ENCODE data around the gene TST.

The TST gene

DNA sequence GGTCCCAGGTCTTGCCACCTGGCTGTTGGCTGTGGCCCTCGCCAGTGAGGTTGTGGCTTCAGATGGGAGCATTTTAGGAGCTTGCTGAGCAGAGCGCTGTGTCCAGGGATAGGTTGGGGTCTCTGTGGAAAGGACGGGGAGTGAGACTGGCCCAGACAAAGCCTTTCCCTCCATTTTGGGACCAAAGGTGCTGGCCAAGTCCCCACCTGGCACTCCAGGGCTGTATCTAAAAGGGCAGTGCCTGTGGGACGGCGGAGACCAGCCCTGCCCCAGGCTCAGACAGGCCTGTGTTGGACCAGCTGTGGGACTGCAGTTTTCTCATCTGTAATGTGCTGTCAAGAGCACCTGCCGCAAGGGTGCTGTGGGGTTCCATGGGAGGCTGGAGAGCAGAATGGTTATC lies 27.3 kb upstream of the TST start:
- Histone ChIP-seq H3K4me1 (peaks cover 0 to 8% (median 3%) of the 10 kb centered on the region in 4 donors), H3K27ac (no peak overlapping the region), H3K27me3 (peaks cover 0 to 9% of the 10 kb centered on the region in 2 donors), H3K4me3 (no peak overlapping the region), H3K9me3 (no peaks in the 10 kb centered on the region), H3K36me3 (no peaks in the 10 kb centered on the region)
- intact Hi-C loops (cut with DNase I; ENCODE audit: low total_unique reads), result no loop called here
- DNase-seq, result no peak
- TF ChIP-seq, protein P1, sequence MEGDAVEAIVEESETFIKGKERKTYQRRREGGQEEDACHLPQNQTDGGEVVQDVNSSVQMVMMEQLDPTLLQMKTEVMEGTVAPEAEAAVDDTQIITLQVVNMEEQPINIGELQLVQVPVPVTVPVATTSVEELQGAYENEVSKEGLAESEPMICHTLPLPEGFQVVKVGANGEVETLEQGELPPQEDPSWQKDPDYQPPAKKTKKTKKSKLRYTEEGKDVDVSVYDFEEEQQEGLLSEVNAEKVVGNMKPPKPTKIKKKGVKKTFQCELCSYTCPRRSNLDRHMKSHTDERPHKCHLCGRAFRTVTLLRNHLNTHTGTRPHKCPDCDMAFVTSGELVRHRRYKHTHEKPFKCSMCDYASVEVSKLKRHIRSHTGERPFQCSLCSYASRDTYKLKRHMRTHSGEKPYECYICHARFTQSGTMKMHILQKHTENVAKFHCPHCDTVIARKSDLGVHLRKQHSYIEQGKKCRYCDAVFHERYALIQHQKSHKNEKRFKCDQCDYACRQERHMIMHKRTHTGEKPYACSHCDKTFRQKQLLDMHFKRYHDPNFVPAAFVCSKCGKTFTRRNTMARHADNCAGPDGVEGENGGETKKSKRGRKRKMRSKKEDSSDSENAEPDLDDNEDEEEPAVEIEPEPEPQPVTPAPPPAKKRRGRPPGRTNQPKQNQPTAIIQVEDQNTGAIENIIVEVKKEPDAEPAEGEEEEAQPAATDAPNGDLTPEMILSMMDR (IDR thresholded peaks at IDR 0.05), result no peak

DNA sequence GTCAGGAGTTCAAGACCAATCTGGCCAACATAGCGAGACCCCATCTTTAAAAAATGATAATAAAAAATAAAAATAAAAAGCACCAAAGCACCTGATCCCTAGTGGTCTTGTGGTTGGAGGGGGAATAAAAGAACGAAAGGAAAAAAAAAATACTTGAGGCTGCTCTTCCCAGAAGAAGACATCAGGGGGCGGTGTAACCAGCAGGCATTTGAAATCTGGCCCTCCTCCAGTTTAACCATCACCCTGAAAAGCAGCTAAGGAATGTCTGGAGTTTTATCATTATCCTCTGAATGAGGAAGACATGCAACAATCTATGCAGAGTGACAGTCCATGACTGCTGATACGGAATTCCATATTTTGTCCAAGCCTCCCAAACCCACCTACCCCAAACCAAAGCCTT lies 26.7 kb upstream of the TST start:
- Histone ChIP-seq H3K9me3 (no peaks in the 10 kb centered on the region), H3K27me3 (peaks cover 0 to 9% of the 10 kb centered on the region in 2 donors), H3K36me3 (no peaks in the 10 kb centered on the region), H3K4me1 (peaks cover 0 to 3% (median 0%) of the 10 kb centered on the region in 4 donors), H3K4me3 (no peak overlapping the region), H3K27ac (no peak overlapping the region)
- no peak for DNase-seq
- TF ChIP-seq, protein P1 (IDR thresholded peaks at IDR 0.05), result no peak
- intact Hi-C loops (cut with DNase I; ENCODE audit: low total_unique reads), result no loop called here

DNA sequence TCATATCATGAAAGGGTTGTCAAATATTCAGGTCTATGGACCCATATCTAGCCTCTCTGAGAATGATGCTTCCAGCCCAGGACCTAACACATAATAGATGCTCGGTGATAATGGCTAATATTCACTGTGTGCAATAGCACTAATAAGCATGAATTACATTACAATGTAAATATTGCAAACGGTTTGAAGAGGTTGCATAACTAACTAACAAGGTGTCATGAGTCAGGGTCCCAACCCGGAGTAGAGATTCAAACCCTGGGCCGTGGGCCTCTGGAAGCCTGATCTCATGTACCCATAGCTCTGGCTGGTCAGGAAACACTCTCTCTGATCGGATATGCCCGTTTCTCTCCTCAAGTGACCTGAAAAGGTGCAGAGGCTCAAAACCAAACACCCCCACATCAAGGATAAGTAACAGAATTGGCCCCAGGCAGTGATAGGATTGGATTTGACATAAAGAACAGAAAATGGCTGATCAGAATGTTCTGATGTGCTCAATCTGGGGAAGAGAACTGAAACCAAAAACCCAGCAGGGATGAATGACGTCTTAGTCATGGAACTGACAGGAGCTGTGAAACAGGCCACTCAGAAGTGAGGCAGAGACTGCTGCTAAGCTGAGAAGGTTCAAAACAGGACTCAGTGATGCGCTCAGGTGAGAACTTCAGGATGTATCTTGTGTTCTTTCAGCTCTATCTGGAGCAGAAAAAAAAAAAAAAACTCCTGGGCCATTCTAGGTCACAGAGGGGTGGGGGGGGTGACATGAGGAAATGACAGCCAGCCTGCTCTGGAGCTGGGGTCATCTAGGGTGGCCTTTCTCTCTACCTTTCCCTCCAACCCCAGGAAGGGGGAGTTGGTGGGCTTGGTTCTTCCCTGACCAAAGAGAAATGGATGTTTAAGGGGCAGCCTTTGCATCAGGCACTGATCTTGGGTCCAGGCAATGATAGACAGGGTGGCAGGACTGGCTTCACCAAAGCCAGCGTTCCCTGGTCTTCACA lies 25.7 kb upstream of the TST start:
- Histone ChIP-seq H3K4me3 (no peak overlapping the region), H3K27me3 (peaks cover 0 to 9% of the 10 kb centered on the region in 2 donors), H3K36me3 (no peaks in the 10 kb centered on the region), H3K9me3 (no peaks in the 10 kb centered on the region), H3K27ac (no peak overlapping the region), H3K4me1 (no peaks in the 10 kb centered on the region)
- TF ChIP-seq, protein P1 (IDR thresholded peaks at IDR 0.05), result no peak
- DNase-seq, result no peak
- intact Hi-C loops (cut with DNase I; ENCODE audit: low total_unique reads), result no loop called here

DNA sequence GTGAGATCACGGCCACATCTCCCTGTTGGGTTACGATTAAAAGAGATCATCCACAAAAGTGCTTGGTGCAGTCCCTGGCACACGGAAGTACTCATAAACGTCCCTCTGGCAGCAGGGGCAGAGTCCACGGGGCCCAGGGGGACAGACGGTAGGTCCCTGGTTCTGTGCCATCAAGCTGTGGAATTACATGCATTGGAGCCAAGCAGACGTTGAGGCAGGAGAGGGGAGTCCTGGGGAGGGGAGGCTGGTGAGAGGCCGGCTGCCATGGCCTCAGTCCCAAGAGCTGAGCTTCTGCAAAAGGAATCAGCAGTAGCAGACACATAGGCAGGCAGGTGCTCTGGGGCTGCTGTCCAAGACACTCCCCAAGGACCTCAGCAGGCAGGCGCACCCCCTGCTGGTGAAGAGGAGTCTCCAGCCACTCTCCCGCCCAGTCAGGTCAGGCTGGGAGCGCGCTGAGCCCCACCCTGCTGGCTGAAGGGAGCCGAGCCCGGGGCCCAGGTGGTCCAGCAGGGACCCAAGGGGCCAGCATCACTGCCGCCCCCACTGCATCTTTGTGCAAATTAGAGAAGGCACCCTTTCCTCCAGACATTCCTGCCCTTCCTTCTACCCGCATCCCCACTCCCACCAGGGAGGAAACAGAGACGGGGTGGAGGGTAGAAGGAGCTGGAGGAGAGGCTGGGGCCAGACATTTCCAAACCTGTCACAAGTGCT lies 24.7 kb upstream of the TST start:
- no peaks in the 10 kb centered on the region for H3K36me3 ChIP-seq
- no peak overlapping the region for H3K4me3 ChIP-seq
- TF ChIP-seq, protein P1 (IDR thresholded peaks at IDR 0.05), result peak in 1 of 2 experiments; percentile 18
- no peak overlapping the region for H3K27ac ChIP-seq
- no peak for DNase-seq
- peaks cover 0 to 12% of the 10 kb centered on the region in 2 donors for H3K27me3 ChIP-seq
- no peaks in the 10 kb centered on the region for H3K9me3 ChIP-seq
- H3K4me1 ChIP-seq, result no peaks in the 10 kb centered on the region
- intact Hi-C loops (cut with DNase I; ENCODE audit: low total_unique reads), result no loop called here

DNA sequence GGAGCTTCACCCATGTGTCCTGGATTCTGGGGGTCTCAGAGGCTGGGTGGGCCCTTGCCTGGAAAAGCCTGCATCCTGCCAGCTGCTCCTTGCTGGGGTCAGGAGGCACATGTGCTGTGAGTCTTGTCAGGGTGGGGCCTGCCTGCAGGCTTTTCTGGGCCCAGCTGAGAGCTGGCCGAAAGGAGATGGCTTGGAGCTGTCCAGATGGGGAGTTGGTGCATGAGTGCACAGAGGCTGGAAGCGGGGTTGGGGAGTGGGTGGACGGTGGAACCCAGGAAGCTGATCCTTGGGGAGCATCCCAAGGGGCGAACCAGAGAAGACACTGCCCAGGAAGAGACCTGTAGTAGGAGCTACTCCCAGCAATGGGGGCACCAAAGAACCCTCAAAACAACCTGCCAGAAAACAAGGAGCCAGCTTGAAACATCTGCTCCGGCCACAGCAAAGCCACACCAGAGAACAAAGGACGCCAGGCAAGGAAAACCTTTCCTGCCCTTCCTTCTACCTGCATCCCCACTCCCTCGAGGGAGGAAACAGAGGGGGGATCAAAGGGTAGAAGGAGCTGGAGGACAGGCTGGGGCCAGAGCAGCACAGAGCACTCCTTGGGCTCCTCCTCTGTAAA lies 24.1 kb upstream of the TST start:
- Histone ChIP-seq H3K9me3 (no peaks in the 10 kb centered on the region), H3K27me3 (peaks cover 0 to 16% of the 10 kb centered on the region in 2 donors), H3K4me1 (no peaks in the 10 kb centered on the region), H3K36me3 (no peaks in the 10 kb centered on the region), H3K4me3 (no peak overlapping the region), H3K27ac (no peak overlapping the region)
- TF ChIP-seq, protein P1 (IDR thresholded peaks at IDR 0.05), result no peak
- intact Hi-C loops (cut with DNase I; ENCODE audit: low total_unique reads), result no loop called here
- DNase-seq, result no peak
